Thyroid gland (tissue), 4 donors: ENCODE results near the gene ASPG.

ENCODE experiments used
- POLR2A ChIP-seq, 2 donors: fragments of 450-650 bp; IDR thresholded peaks; one replicate each; pipeline ENCODE4 v1.6.1; 2017; ENCODE audit warnings: antibody characterized with exemption in 2 of 2, mild to moderate bottlenecking in 2 of 2, moderate library complexity in 1 of 2
- TF ChIP-seq, protein P1 (sequence below), 6 experiments: fragments of 200-600 bp in 3 of 6; fragments of 450-650 bp in 3 of 6; sonication (generic) in 3 of 6; IDR thresholded peaks; one replicate each; pipeline ENCODE4 v1.5.1; 2016 to 2019; ENCODE audit warnings: antibody characterized with exemption in 6 of 6, mild to moderate bottlenecking in 2 of 6, inconsistent platforms in 1 of 6, moderate library complexity in 1 of 6

DNA sequence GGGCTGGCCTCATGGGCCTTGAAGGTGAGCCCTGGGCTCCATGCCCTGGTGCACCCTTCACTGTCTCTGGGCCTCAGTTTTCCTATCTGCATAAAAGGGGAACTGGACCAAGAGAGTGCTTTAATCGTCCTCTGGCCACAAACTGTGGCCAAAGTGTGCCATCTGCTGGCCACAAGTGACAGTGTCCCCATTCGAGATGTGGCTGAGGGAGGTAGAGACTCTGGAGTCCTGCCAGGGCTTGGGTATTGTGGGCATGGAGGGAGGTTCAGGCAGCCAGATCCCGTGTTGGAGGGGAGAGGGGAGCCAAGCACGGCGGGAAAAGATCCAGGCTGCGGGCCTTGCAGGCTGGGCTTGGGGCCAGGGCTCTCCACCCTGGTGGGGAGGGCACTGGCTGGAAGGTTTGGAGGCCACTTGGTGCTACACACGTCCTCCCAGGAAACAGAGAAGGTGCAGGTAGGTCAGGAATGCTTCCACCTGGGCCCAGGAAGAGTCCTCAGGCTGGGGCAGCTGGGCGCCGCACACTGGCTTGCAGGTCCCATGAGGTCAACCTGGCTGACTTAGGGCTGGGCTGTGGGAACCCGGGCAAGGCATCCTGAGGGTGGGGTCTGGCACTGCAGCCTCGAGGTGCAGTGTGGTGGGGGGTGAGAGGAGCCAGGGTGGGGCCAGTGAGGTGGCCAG is 45.6 kb downstream of the ASPG start:
- TF ChIP-seq, protein P1, sequence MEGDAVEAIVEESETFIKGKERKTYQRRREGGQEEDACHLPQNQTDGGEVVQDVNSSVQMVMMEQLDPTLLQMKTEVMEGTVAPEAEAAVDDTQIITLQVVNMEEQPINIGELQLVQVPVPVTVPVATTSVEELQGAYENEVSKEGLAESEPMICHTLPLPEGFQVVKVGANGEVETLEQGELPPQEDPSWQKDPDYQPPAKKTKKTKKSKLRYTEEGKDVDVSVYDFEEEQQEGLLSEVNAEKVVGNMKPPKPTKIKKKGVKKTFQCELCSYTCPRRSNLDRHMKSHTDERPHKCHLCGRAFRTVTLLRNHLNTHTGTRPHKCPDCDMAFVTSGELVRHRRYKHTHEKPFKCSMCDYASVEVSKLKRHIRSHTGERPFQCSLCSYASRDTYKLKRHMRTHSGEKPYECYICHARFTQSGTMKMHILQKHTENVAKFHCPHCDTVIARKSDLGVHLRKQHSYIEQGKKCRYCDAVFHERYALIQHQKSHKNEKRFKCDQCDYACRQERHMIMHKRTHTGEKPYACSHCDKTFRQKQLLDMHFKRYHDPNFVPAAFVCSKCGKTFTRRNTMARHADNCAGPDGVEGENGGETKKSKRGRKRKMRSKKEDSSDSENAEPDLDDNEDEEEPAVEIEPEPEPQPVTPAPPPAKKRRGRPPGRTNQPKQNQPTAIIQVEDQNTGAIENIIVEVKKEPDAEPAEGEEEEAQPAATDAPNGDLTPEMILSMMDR (IDR thresholded peaks at IDR 0.05), result peak; percentile 31 to 93 (median 76)
- no peak for TF ChIP-seq POLR2A (IDR thresholded peaks at IDR 0.05)
